K562 (cell line): ENCODE results near the gene MYO1E. TPM values are rescaled to one million over a fixed set of nuclear protein-coding genes. Genes with fewer than 3 reads are reported as not detected.

Source experiments
- ATAC-seq: fragments of 200-7000 bp; cut with Tn5 transposase; 3 replicates; pipeline ENCODE4 v1.9.1; 2020; ENCODE audit warnings: moderate library complexity
- BruUV-seq: library from RNA; stranded (reverse); fragments of 400-500 nt; replicated peaks from 2 replicates; lab custom pipeline; 2021; lab: Mats Ljungman, UMichigan
- CTCF ChIA-PET: fragments of 300-600 bp; formaldehyde crosslinking; extraction: SDS; loops from one replicate; lab custom pipeline; 2021; ENCODE audit warnings: low intra/inter-chr PET ratio; lab: Yijun Ruan, JAX
- POLR2A ChIA-PET: fragments of 300-600, 350-650 bp; sonication (Branson Sonifier 250); formaldehyde crosslinking; extraction: SDS; loops from one replicate; lab custom pipeline; 2021; ENCODE audit warnings: antibody characterized with exemption, inconsistent platforms; lab: Yijun Ruan, JAX
- DNase-seq, 4 experiments: peaks; one replicate each; pipeline versions ENCODE4 v3.0.0 to v3.0.0-alpha.2; 2011 to 2018; ENCODE audit warnings: low spot score in 3 of 4, mixed read lengths in 3 of 4; ENCODE audit errors: extremely low read depth in 1 of 4
- FAIRE-seq: peaks from 2 replicates; lab custom pipeline; 2011; peaks lifted over from hg19 to GRCh38; lab: Jason Lieb, UNC
- H2AFZ ChIP-seq: 2 replicates; pipeline ENCODE4 v1.6.0; 2011; ENCODE audit warnings: low read depth, low read length, control low read depth, inconsistent platforms
- H3K27ac ChIP-seq: fragments of 200-600 bp; 3 replicates; pipeline ENCODE4 v1.8.0; 2011; ENCODE audit warnings: low read depth, mild to moderate bottlenecking, control low read depth, inconsistent platforms, low read length, moderate library complexity, mixed read lengths; ENCODE audit errors: extremely low read depth
- H3K27me3 ChIP-seq, 2 experiments: fragments of 300-600 bp in 1 of 2; 2 replicates in 1 of 2; 3 replicates in 1 of 2; pipeline versions ENCODE4 v1.6.0 to v1.8.0; 2011; ENCODE audit warnings: inconsistent platforms in 2 of 2, low read length in 2 of 2, mild to moderate bottlenecking in 1 of 2, mixed read lengths in 1 of 2, moderate library complexity in 1 of 2; ENCODE audit not compliant: control insufficient read depth in 2 of 2, insufficient read depth in 2 of 2
- H3K36me3 ChIP-seq: fragments of 300-600 bp; 3 replicates; pipeline ENCODE4 v1.8.0; 2011; ENCODE audit warnings: mild to moderate bottlenecking, low read length, inconsistent platforms; ENCODE audit not compliant: control insufficient read depth, insufficient read depth
- H3K4me1 ChIP-seq, 2 experiments: fragments of 200-600 bp in 1 of 2; replicated peaks in 1 of 2; 2 replicates in 1 of 2; 3 replicates in 1 of 2; pipeline versions ENCODE4 v1.5.1 to v1.8.0; 2011; ENCODE audit warnings: inconsistent platforms in 2 of 2, low read length in 2 of 2, mild to moderate bottlenecking in 1 of 2, mixed read lengths in 1 of 2, moderate library complexity in 1 of 2; ENCODE audit not compliant: control insufficient read depth in 2 of 2, insufficient read depth in 2 of 2
- H3K4me2 ChIP-seq: 2 replicates; pipeline ENCODE4 v1.6.1; 2011; ENCODE audit warnings: low read length, control low read depth, inconsistent platforms, mixed read lengths; ENCODE audit not compliant: insufficient read depth
- H3K4me3 ChIP-seq: fragments of 200-600 bp; sonication (generic), shearing (Covaris generic); 2 replicates; pipeline ENCODE4 v1.5.1; 2016; ENCODE audit warnings: control low read depth, inconsistent platforms
- H3K79me2 ChIP-seq: fragments of 200-600 bp; 3 replicates; pipeline ENCODE4 v1.8.0; 2011; ENCODE audit warnings: low read length, inconsistent platforms; ENCODE audit not compliant: control insufficient read depth, insufficient read depth
- H3K9ac ChIP-seq, 2 experiments: 2 replicates each; pipeline versions ENCODE4 v1.6.0 to v1.6.1; 2011; ENCODE audit warnings: low read depth in 2 of 2, low read length in 2 of 2, control low read depth in 1 of 2, inconsistent platforms in 1 of 2, mild to moderate bottlenecking in 1 of 2, mixed read lengths in 1 of 2; ENCODE audit not compliant: insufficient read depth in 1 of 2
- H3K9me1 ChIP-seq: one replicate; pipeline ENCODE4 v1.6.0; 2011; ENCODE audit warnings: inconsistent platforms, mild to moderate bottlenecking, low read length, moderate library complexity; ENCODE audit not compliant: control insufficient read depth, insufficient read depth
- H3K9me3 ChIP-seq: replicated peaks from 2 replicates; pipeline ENCODE4 v1.5.1; 2011; ENCODE audit warnings: low read depth, low read length, inconsistent platforms; ENCODE audit not compliant: control insufficient read depth, insufficient read depth
- H4K20me1 ChIP-seq: replicated peaks from 2 replicates; pipeline ENCODE4 v1.6.1; 2011; ENCODE audit warnings: low read length, inconsistent platforms, mixed read lengths; ENCODE audit not compliant: control insufficient read depth, insufficient read depth
- EP400 ChIP-seq: fragments of 450-650 bp; IDR thresholded peaks from 2 replicates; pipeline ENCODE4 v1.6.1; 2017; ENCODE audit warnings: antibody characterized with exemption, mild to moderate bottlenecking, moderate library complexity
- FOXJ2 ChIP-seq: fragments of 200-800 bp; sonication (Bioruptor generic); IDR thresholded peaks from 2 replicates; pipeline ENCODE4 v1.6.1; 2016; ENCODE audit warnings: missing genetic modification characterization, missing compliant biosample characterization
- FOXP1 ChIP-seq: sonication (generic); formaldehyde crosslinking; IDR thresholded peaks from 2 replicates; pipeline ENCODE4 v1.8.0; 2022; ENCODE audit warnings: mild to moderate bottlenecking, missing genetic modification reagents
- GABPB2 ChIP-seq: fragments of 250-450 bp; sonication (Bioruptor Pico); conservative IDR thresholded peaks from 2 replicates; pipeline ENCODE4 v1.5.1; 2021; ENCODE audit warnings: mild to moderate bottlenecking
- MXD1 ChIP-seq: fragments of 250-450 bp; sonication (Bioruptor Pico); IDR thresholded peaks from 2 replicates; pipeline ENCODE4 v1.8.0; 2021; ENCODE audit warnings: borderline replicate concordance, mild to moderate bottlenecking, moderate library complexity; ENCODE audit not compliant: poor library complexity, severe bottlenecking
- MYBL2 ChIP-seq, 2 experiments: fragments of 450-650 bp in 1 of 2; sonication (generic) in 1 of 2; formaldehyde crosslinking in 1 of 2; IDR thresholded peaks; 2 replicates each; pipeline versions ENCODE4 v1.6.1 to v1.8.1; 2017 to 2022; ENCODE audit warnings: borderline replicate concordance in 1 of 2, inconsistent platforms in 1 of 2, low read depth in 1 of 2, mild to moderate bottlenecking in 1 of 2, missing genetic modification reagents in 1 of 2, moderate library complexity in 1 of 2
- TEAD2 ChIP-seq: fragments of 450-650 bp; IDR thresholded peaks from 2 replicates; pipeline ENCODE4 v1.6.1; 2016; ENCODE audit warnings: missing genetic modification characterization, control low read depth, missing compliant biosample characterization
- ZMIZ1 ChIP-seq, 2 experiments: fragments of 150-350 bp in 1 of 2; IDR thresholded peaks; 2 replicates each; pipeline ENCODE4 v1.6.1; 2012 to 2016; ENCODE audit warnings: low read depth in 2 of 2, low read length in 2 of 2, mild to moderate bottlenecking in 1 of 2, moderate library complexity in 1 of 2
- ZNF57 ChIP-seq: fragments of 450-650 bp; formaldehyde crosslinking; IDR thresholded peaks from 2 replicates; pipeline ENCODE4 v1.4.0; 2020; ENCODE audit warnings: mild to moderate bottlenecking, moderate library complexity
- ZNF707 ChIP-seq: fragments of 250-450 bp; sonication (Bioruptor Pico); conservative IDR thresholded peaks from 2 replicates; pipeline ENCODE4 v1.8.0; 2022; ENCODE audit warnings: inconsistent platforms, mild to moderate bottlenecking, moderate library complexity
- ZNF76 ChIP-seq: fragments of 250-450 bp; sonication (Bioruptor Pico); IDR thresholded peaks from 2 replicates; pipeline ENCODE4 v1.4.0; 2020; ENCODE audit warnings: mild to moderate bottlenecking, moderate library complexity, borderline replicate concordance
- WGBS: fragments of 100-300 bp; shearing (Covaris generic); methylation state at CpG from one replicate; pipeline ENCODE4 v1.1.6; 2016; ENCODE audit warnings: low coverage, mixed read lengths; ENCODE audit not compliant: insufficient coverage; ENCODE audit errors: missing lambda C conversion rate; 5-methylcytosine and 5-hydroxymethylcytosine counted together
- in situ Hi-C: fragments of 300-500 bp; cut with MboI; formaldehyde crosslinking; loops from 4 replicates; pipeline ENCODE4 v1.15.0; 2018; ENCODE audit warnings: inconsistent platforms, mixed read lengths
- intact Hi-C: fragments of 100-400 bp; cut with micrococcal nuclease; formaldehyde crosslinking; loops from 2 replicates; pipeline ENCODE4 v1.14.2; 2022
- polyA plus RNA-seq, 8 experiments: library from polyadenylated mRNA; depleted of rRNA in 4 of 8; stranded (reverse) in 5 of 8; unstranded in 3 of 8; fragments of >200 nt; fragmentation: Nextera tagmentation in 2 of 8; fragmentation: Illumina TruSeq in 1 of 8; extraction: Ambion mirVana in 2 of 8; extraction: Trizol in 1 of 8; gene quantifications; 2 replicates each; pipeline versions ENCODE4 v1.2.1 to v1.2.3, GENCODE V29; 2011 to 2014; ENCODE audit warnings: inconsistent platforms in 1 of 8, missing spikeins in 1 of 8
- total RNA-seq, 7 experiments: library from RNA; depleted of rRNA in 6 of 7; stranded (reverse); fragments of >200 nt in 6 of 7; fragmentation: Illumina TruSeq in 2 of 7; extraction: Trizol in 2 of 7; gene quantifications; 2 replicates each; pipeline versions ENCODE4 v1.2.1 to v1.2.3, GENCODE V29; 2011 to 2021; ENCODE audit warnings: low replicate concordance in 1 of 7

Gene MYO1E
- total and polyA plus RNA-seq, 9 of the 15 experiments (the other 6 are each of a cell fraction or from before 2014, with no cell fraction given): under 0.01 to 0.44 (median 0.01) TPM; not detected in 6

GRCh38 chr15:59232476-59232875, 140.2 kb downstream of the MYO1E start:
- intact Hi-C loops (no loop called here), in situ Hi-C loops (no loop called here)
- POLR2A ChIA-PET: no interaction called here
- Histone ChIP-seq H3K9me3 (no peaks in the 10 kb centered on the region), H3K36me3 (no peaks in the 10 kb centered on the region), H2AFZ (no peak overlapping the region), H3K4me1 (no peaks in the 10 kb centered on the region), H3K4me2 (no peak overlapping the region), H4K20me1 (no peaks in the 10 kb centered on the region), H3K4me3 (no peak overlapping the region), H3K9me1 (no peaks in the 10 kb centered on the region), H3K27ac (no peak overlapping the region), H3K27me3 (peaks cover 5 to 12% of the 10 kb centered on the region in 2 experiments; a peak in 4 of 5 replicates), H3K9ac (no peak overlapping the region), H3K79me2 (no peaks in the 10 kb centered on the region)
- 7% methylated on average over 1 of the region's 1 CpG for WGBS
- TF ChIP-seq TEAD2: no peak
- TF ChIP-seq MYBL2 (IDR thresholded peaks at IDR 0.05; ENCODE audit: low read depth): no peak
- TF ChIP-seq MYBL2 (CRISPR knock-in tag; IDR thresholded peaks at IDR 0.05; ENCODE audit: borderline replicate concordance): no peak
- no peak for ATAC-seq
- no peak for DNase-seq
- no TSS peak for BruUV-seq
- FAIRE-seq: no peak
- CTCF ChIA-PET: no interaction called here

- Histone ChIP-seq H3K9me3 (no peaks in the 10 kb centered on the region), H3K27ac (no peak overlapping the region), H3K9me1 (no peaks in the 10 kb centered on the region), H3K79me2 (no peaks in the 10 kb centered on the region), H3K4me3 (no peak overlapping the region), H3K27me3 (peaks cover 9 to 12% of the 10 kb centered on the region in 2 experiments; a peak in 4 of 5 replicates), H3K9ac (no peak overlapping the region), H3K4me1 (no peaks in the 10 kb centered on the region), H3K4me2 (no peak overlapping the region), H3K36me3 (no peaks in the 10 kb centered on the region), H4K20me1 (no peaks in the 10 kb centered on the region), H2AFZ (no peak overlapping the region)
- DNase-seq (no peak), FAIRE-seq (no peak), ATAC-seq (no peak)
- CTCF ChIA-PET: no interaction called here
- 0% methylated on average over 2 of the region's 2 CpGs for WGBS
- BruUV-seq: no TSS peak
- intact Hi-C loops (no loop called here), in situ Hi-C loops (no loop called here)
- POLR2A ChIA-PET: interaction anchor here (0.8 kb wide), 1 partner anchor 22 kb away, joined by 3 read pairs; no protein-coding TSS in a partner anchor
- TF ChIP-seq EP400: no peak
- no peak for TF ChIP-seq MXD1 (CRISPR knock-in tag)
- no peak for TF ChIP-seq MYBL2 (IDR thresholded peaks at IDR 0.05; ENCODE audit: low read depth)
- TF ChIP-seq MYBL2 (CRISPR knock-in tag; IDR thresholded peaks at IDR 0.05; ENCODE audit: borderline replicate concordance): no peak
- no peak for TF ChIP-seq ZNF76
- TF ChIP-seq FOXP1: no peak
- TF ChIP-seq ZNF707 (CRISPR knock-in tag): no peak
- TF ChIP-seq ZMIZ1 (IDR thresholded peaks at IDR 0.05; ENCODE audit: low read depth in 2 of 2, low read length in 2 of 2): no peak
- no peak for TF ChIP-seq ZNF57 (CRISPR knock-in tag)
- no peak for TF ChIP-seq FOXJ2
- TF ChIP-seq GABPB2 (CRISPR knock-in tag): no peak
These were observed 142.1 kb downstream of the MYO1E start for GRCh38 chr15:59230531-59231055.
